Left cardiac atrium (tissue), 4 donors: ENCODE results near the gene BBS1. TPM values are rescaled to one million over a fixed set of nuclear protein-coding genes. Genes with fewer than 3 reads are reported as not detected.
A peak's percentile ranks its signal among the peaks of the same experiment; 100 is the strongest.
"Not testable (repeated sequence)": the region's sequence is repeated elsewhere in the genome, so short reads cannot be mapped to it uniquely, and the experiment has no call there.

Experiments used
- ATAC-seq, 2 donors: fragments of 200-7000 bp; cut with Tn5 transposase; one replicate each; pipeline ENCODE4 v1.9.1; 2020; ENCODE audit warnings: mild to moderate bottlenecking in 2 of 2, moderate library complexity in 2 of 2
- DNase-seq: peaks from one replicate; pipeline ENCODE4 v3.0.0-alpha.2; 2020
- intact Hi-C, 2 donors: fragments of 100-400 bp; cut with DNase I; formaldehyde crosslinking; loops; one replicate each; pipeline versions ENCODE4 v1.14.1 to v1.15.1; 2022 to 2023
- total RNA-seq, 2 donors: library from RNA; stranded (reverse); fragmentation: NEBNext Ultra II Directional; extraction: Animal tissue kit (Norgen Biotek cat#: 25700); gene quantifications; one replicate each; pipeline ENCODE4 v1.2.1, GENCODE V29; 2021
- donor health status: DM: no; HTN: yes; CAD: no.
- donor health status: DM: no; HTN: yes; CAD: no; lungs with severe emphysema.
- donor health status: DM: yes; HTN: yes; CAD: no.
- donor health status: Dilated cardiomyopathy.

Gene BBS1
- total RNA-seq, 2 donors from 2014 or later = 18.7 to 18.9 TPM

GRCh38 chr11:66563832-66564231, 53.4 kb downstream of the BBS1 start:
- intact Hi-C loops = no loop called here
- no peak for DNase-seq
- no peak for ATAC-seq

- DNase-seq (no peak), ATAC-seq (no peak)
- intact Hi-C loops = no loop called here
Observed at GRCh38 chr11:66564538-66564937, 54.1 kb downstream of the BBS1 start.

GRCh38 chr11:66564984-66565383, 54.5 kb downstream of the BBS1 start:
- intact Hi-C loops = no loop called here
- ATAC-seq = no peak
- DNase-seq = no peak

- ATAC-seq = no peak
- intact Hi-C loops = no loop called here
- no peak for DNase-seq
Observed at GRCh38 chr11:66566221-66566620, 55.8 kb downstream of the BBS1 start.

GRCh38 chr11:66567787-66568123, 57.3 kb downstream of the BBS1 start:
- intact Hi-C loops = no loop called here
- DNase-seq (no peak), ATAC-seq (peak in 1 of 2 donors; percentile 39)

GRCh38 chr11:66568124-66568916, 57.9 kb downstream of the BBS1 start, which contains the start of gene CTSF:
TSS of gene CTSF (minus strand) at chr11:66568606. CDS start at chr11:66568486, 120 bp downstream.
- DNase-seq (peak; percentile 90), ATAC-seq (peak; percentile 98)
- intact Hi-C loops = no loop called here

GRCh38 chr11:66569076-66569475, 58.6 kb downstream of the BBS1 start:
- intact Hi-C loops = no loop called here

GRCh38 chr11:66570079-66570849, 59.8 kb downstream of the BBS1 start:
- intact Hi-C loops = loop anchor here (10.0 kb wide), 1 partner anchor 265 kb away; no protein-coding TSS in a partner anchor
- no peak for ATAC-seq
- no peak for DNase-seq

More at GRCh38 chr11:66569076-66569475, 58.6 kb downstream of the BBS1 start:
- no peak for DNase-seq
- no peak for ATAC-seq

- intact Hi-C loops = loop anchor here (10.0 kb wide), 1 partner anchor 264 kb away; no protein-coding TSS in a partner anchor
- DNase-seq (no peak), ATAC-seq (no peak)
Observed at GRCh38 chr11:66570850-66571180, 60.4 kb downstream of the BBS1 start.

GRCh38 chr11:66579017-66579606, 68.7 kb downstream of the BBS1 start:
- ATAC-seq (peak; percentile 92 to 96), DNase-seq (peak; percentile 88)
- intact Hi-C loops = loop anchor here (1.0 to 10.0 kb wide), 3 partner anchors 99 to 256 kb away; no protein-coding TSS in a partner anchor

- ATAC-seq = no peak
- no peak for DNase-seq
- intact Hi-C loops = no loop called here
Observed at GRCh38 chr11:66580803-66581202, 70.4 kb downstream of the BBS1 start.

- ATAC-seq (no peak), DNase-seq (no peak)
- intact Hi-C loops = no loop called here
Observed at GRCh38 chr11:66581261-66581660, 70.8 kb downstream of the BBS1 start.

GRCh38 chr11:66582565-66583147, 72.2 kb downstream of the BBS1 start:
- ATAC-seq, DNase-seq, intact Hi-C loops: not testable (repeated sequence)

Other genes starting within 250 kb of the BBS1 start
- 100 to 1,000 TPM; 114 to 115 TPM for gene RAB1B, start 242.0 kb upstream of the BBS1 start, total RNA-seq
- gene CNIH2, start 232.5 kb upstream of the BBS1 start, total RNA-seq = not detected
- 10 to 100 TPM; 53.2 to 81.1 TPM for gene YIF1A, start 221.5 kb upstream of the BBS1 start, total RNA-seq
- 1 to 10 TPM in 1 of 2 donors, under 1 TPM in 1; 0.86 to 1.1 TPM for gene TMEM151A, start 218.7 kb upstream of the BBS1 start, total RNA-seq
- gene CD248, start 193.6 kb upstream of the BBS1 start, total RNA-seq = 10 to 100 TPM; 43.8 to 54.3 TPM
- gene RIN1, start 174.2 kb upstream of the BBS1 start, total RNA-seq = 1 to 10 TPM; 2.2 to 4.6 TPM
- gene BRMS1, start 165.5 kb upstream of the BBS1 start, total RNA-seq = 10 to 100 TPM; 14.9 to 19.3 TPM
- gene B4GAT1, start 163.0 kb upstream of the BBS1 start, total RNA-seq = 10 to 100 TPM; 37.9 to 41.1 TPM
- 10 to 100 TPM; 15.1 to 16.6 TPM for gene SLC29A2, start 138.9 kb upstream of the BBS1 start, total RNA-seq
- gene NPAS4, start 89.6 kb upstream of the BBS1 start, total RNA-seq = under 1 TPM; 0.18 to 0.68 TPM
- gene MRPL11, start 71.8 kb upstream of the BBS1 start, total RNA-seq = 10 to 100 TPM; 43.1 to 47.0 TPM
- 10 to 100 TPM in 1 of 2 donors, 1 to 10 TPM in 1; 9.1 to 11.0 TPM for gene PELI3, start 43.7 kb upstream of the BBS1 start, total RNA-seq
- 10 to 100 TPM; 18.5 TPM for gene DPP3, start 30.2 kb upstream of the BBS1 start, total RNA-seq
- 1 to 10 TPM; 7.9 to 8.2 TPM for gene ZDHHC24, start 35.4 kb downstream of the BBS1 start, total RNA-seq
- gene ACTN3, start 36.3 kb downstream of the BBS1 start, total RNA-seq = under 1 TPM; 0.10 to 0.15 TPM
- 10 to 100 TPM; 51.0 to 71.9 TPM for gene CTSF, start 58.0 kb downstream of the BBS1 start, total RNA-seq
- gene CCDC87, start 82.4 kb downstream of the BBS1 start, total RNA-seq = under 1 TPM; 0.18 to 0.39 TPM
- gene CCS, start 82.5 kb downstream of the BBS1 start, total RNA-seq = 10 to 100 TPM; 28.3 to 28.6 TPM
- 10 to 100 TPM; 31.2 to 35.2 TPM for gene RBM14, start 106.0 kb downstream of the BBS1 start, total RNA-seq
- gene RBM4, start 128.1 kb downstream of the BBS1 start, total RNA-seq = 10 to 100 TPM; 63.6 to 76.7 TPM
- 10 to 100 TPM in 1 of 2 donors, 1 to 10 TPM in 1; 8.0 to 13.8 TPM for gene RBM4B, start 167.3 kb downstream of the BBS1 start, total RNA-seq
- 1 to 10 TPM; 3.2 to 3.8 TPM for gene SPTBN2, start 218.6 kb downstream of the BBS1 start, total RNA-seq